Tibial artery (tissue), 4 donors: ENCODE data around the gene AP2A2.

Experiments used
- DNase-seq, 2 donors: peaks; one replicate each; pipeline ENCODE4 v3.0.0-alpha.2; 2019
- H3K27ac ChIP-seq, 2 donors: fragments of 200-600 bp; sonication (generic) in 1 of 2; 1 replicate in 1 of 2; 2 replicates in 1 of 2; pipeline ENCODE4 v1.5.1; 2018 to 2019; ENCODE audit warnings: mild to moderate bottlenecking in 1 of 2
- H3K27me3 ChIP-seq, 2 donors: fragments of 200-600 bp; sonication (generic) in 1 of 2; one replicate each; pipeline versions ENCODE4 v1.5.1 to v1.6.0; 2016 to 2019
- H3K36me3 ChIP-seq, 3 donors: fragments of 200-600 bp; sonication (generic) in 2 of 3; one replicate each; pipeline ENCODE4 v1.5.1; 2016 to 2019; ENCODE audit warnings: mild to moderate bottlenecking in 2 of 3
- H3K4me1 ChIP-seq, 4 donors: fragments of 200-600 bp; sonication (generic) in 2 of 4; 1 replicate in 3 of 4; 2 replicates in 1 of 4; pipeline ENCODE4 v1.5.1; 2016 to 2019
- H3K4me3 ChIP-seq, 2 donors: fragments of 200-600 bp; sonication (generic) in 1 of 2; 1 replicate in 1 of 2; 2 replicates in 1 of 2; pipeline ENCODE4 v1.5.1; 2018 to 2019; ENCODE audit warnings: mild to moderate bottlenecking in 2 of 2
- H3K9me3 ChIP-seq, 3 donors: fragments of 200-600 bp; sonication (generic) in 1 of 3; one replicate each; pipeline ENCODE4 v1.5.1; 2016 to 2019
- CTCF ChIP-seq, 2 experiments: fragments of 200-600 bp in 1 of 2; fragments of 450-650 bp in 1 of 2; IDR thresholded peaks; one replicate each; pipeline ENCODE4 v1.5.1; 2017 to 2019; ENCODE audit warnings: antibody characterized with exemption in 2 of 2, mild to moderate bottlenecking in 1 of 2, moderate library complexity in 1 of 2
- intact Hi-C: fragments of 100-400 bp; cut with DNase I; formaldehyde crosslinking; loops from one replicate; pipeline ENCODE4 v1.15.0; 2023; ENCODE audit warnings: low total_unique reads

Gene AP2A2

GRCh38 chr11:933142-933851 lies 7.6 kb downstream of the AP2A2 start:
- peak overlapping the region in 1 of 2 donors; percentile 9 for H3K4me3 ChIP-seq
- no peak for TF ChIP-seq CTCF (IDR thresholded peaks at IDR 0.05)

GRCh38 chr11:933936-934335 lies 8.3 kb downstream of the AP2A2 start:
- no peaks in the 10 kb centered on the region for H3K27me3 ChIP-seq
- no peaks in the 10 kb centered on the region for H3K9me3 ChIP-seq
- DNase-seq = no peak
- H3K27ac ChIP-seq = peak overlapping the region; percentile 16 to 55
- intact Hi-C loops = no loop called here
- TF ChIP-seq CTCF (IDR thresholded peaks at IDR 0.05) = no peak
- H3K4me1 ChIP-seq = peaks cover 4 to 42% (median 20%) of the 10 kb centered on the region in 4 donors
- H3K36me3 ChIP-seq = no peaks in the 10 kb centered on the region
- H3K4me3 ChIP-seq = no peak overlapping the region

More at GRCh38 chr11:933142-933851, 7.6 kb downstream of the AP2A2 start:
- Histone ChIP-seq H3K27ac (peak overlapping the region; percentile 16 to 55), H3K9me3 (no peaks in the 10 kb centered on the region), H3K4me1 (peaks cover 4 to 49% (median 25%) of the 10 kb centered on the region in 4 donors), H3K27me3 (no peaks in the 10 kb centered on the region), H3K36me3 (no peaks in the 10 kb centered on the region)
- intact Hi-C loops = no loop called here
- DNase-seq = no peak

- Histone ChIP-seq H3K4me3 (no peak overlapping the region), H3K27me3 (no peaks in the 10 kb centered on the region), H3K36me3 (no peaks in the 10 kb centered on the region), H3K27ac (no peak overlapping the region), H3K9me3 (no peaks in the 10 kb centered on the region), H3K4me1 (peaks cover 4 to 40% (median 17%) of the 10 kb centered on the region in 4 donors)
- intact Hi-C loops = no loop called here
- DNase-seq = no peak
- TF ChIP-seq CTCF (IDR thresholded peaks at IDR 0.05) = no peak
Measured at GRCh38 chr11:934527-934926, 8.9 kb downstream of the AP2A2 start.

GRCh38 chr11:936199-936598 lies 10.5 kb downstream of the AP2A2 start:
- Histone ChIP-seq H3K36me3 (no peaks in the 10 kb centered on the region), H3K4me1 (peaks cover 4 to 34% (median 20%) of the 10 kb centered on the region in 4 donors), H3K9me3 (no peaks in the 10 kb centered on the region), H3K4me3 (no peak overlapping the region), H3K27ac (no peak overlapping the region), H3K27me3 (no peaks in the 10 kb centered on the region)
- intact Hi-C loops = no loop called here
- no peak for TF ChIP-seq CTCF (IDR thresholded peaks at IDR 0.05)
- DNase-seq = no peak

GRCh38 chr11:937841-938261 lies 12.2 kb downstream of the AP2A2 start:
- Histone ChIP-seq H3K27me3 (no peaks in the 10 kb centered on the region), H3K4me1 (peaks cover under 1 to 20% (median 15%) of the 10 kb centered on the region in 4 donors), H3K36me3 (no peaks in the 10 kb centered on the region), H3K9me3 (no peaks in the 10 kb centered on the region), H3K27ac (no peak overlapping the region), H3K4me3 (no peak overlapping the region)
- DNase-seq = no peak
- TF ChIP-seq CTCF (IDR thresholded peaks at IDR 0.05) = no peak
- intact Hi-C loops = no loop called here
